ENCODE measurements around the gene CBR3. TPM values are rescaled to one million over a fixed set of nuclear protein-coding genes. Genes with fewer than 3 reads are reported as not detected.

Gene CBR3
- polyA plus RNA-seq, 1 experiment, result 10.2 TPM

GRCh38 chr21:36180963-36181362, 46.1 kb downstream of the CBR3 start:
- Histone ChIP-seq H3K27ac (ENCODE audit: low read depth, low read length) (no peak overlapping the region), H3K9me3 (ENCODE audit: control insufficient read depth, insufficient read depth, low read length) (no peaks in the 10 kb centered on the region), H3K4me3 (ENCODE audit: low read depth, low read length) (no peak overlapping the region), H3K27me3 (ENCODE audit: control insufficient read depth, insufficient read depth, low read length) (no peaks in the 10 kb centered on the region)
- POLR2A ChIA-PET, result no interaction called here
- CTCF ChIA-PET, result no interaction called here
- no peak for TF ChIP-seq CTCF (IDR thresholded peaks at IDR 0.05; ENCODE audit: low read depth, low read length)
- DNase-seq (ENCODE audit: low read depth, low spot score), result no peak

GRCh38 chr21:36183144-36183795, 48.4 kb downstream of the CBR3 start:
- no peak overlapping the region for H3K27ac ChIP-seq (ENCODE audit: low read depth, low read length)
- TF ChIP-seq CTCF (IDR thresholded peaks at IDR 0.05; ENCODE audit: low read depth, low read length), result no peak
- CTCF ChIA-PET, result interaction anchor here (0.6 kb wide), 1 partner anchor 23 kb away, joined by 4 read pairs; no protein-coding TSS in a partner anchor
- no peaks in the 10 kb centered on the region for H3K27me3 ChIP-seq (ENCODE audit: control insufficient read depth, insufficient read depth, low read length)
- no peak for DNase-seq (ENCODE audit: low read depth, low spot score)
- H3K4me3 ChIP-seq (ENCODE audit: low read depth, low read length), result no peak overlapping the region
- POLR2A ChIA-PET, result no interaction called here
- H3K9me3 ChIP-seq (ENCODE audit: control insufficient read depth, insufficient read depth, low read length), result no peaks in the 10 kb centered on the region

- Histone ChIP-seq H3K27ac (ENCODE audit: low read depth, low read length) (no peak overlapping the region), H3K27me3 (ENCODE audit: control insufficient read depth, insufficient read depth, low read length) (no peaks in the 10 kb centered on the region), H3K4me3 (ENCODE audit: low read depth, low read length) (no peak overlapping the region), H3K9me3 (ENCODE audit: control insufficient read depth, insufficient read depth, low read length) (no peaks in the 10 kb centered on the region)
- ChIA-PET POLR2A (no interaction called here), CTCF (no interaction called here)
- no peak for DNase-seq (ENCODE audit: low read depth, low spot score)
- no peak for TF ChIP-seq CTCF (IDR thresholded peaks at IDR 0.05; ENCODE audit: low read depth, low read length)
Observed at GRCh38 chr21:36184545-36184944, 49.7 kb downstream of the CBR3 start.

GRCh38 chr21:36185523-36185922, 50.6 kb downstream of the CBR3 start:
- no peak overlapping the region for H3K27ac ChIP-seq (ENCODE audit: low read depth, low read length)
- H3K9me3 ChIP-seq (ENCODE audit: control insufficient read depth, insufficient read depth, low read length), result no peaks in the 10 kb centered on the region
- POLR2A ChIA-PET, result no interaction called here
- no peaks in the 10 kb centered on the region for H3K27me3 ChIP-seq (ENCODE audit: control insufficient read depth, insufficient read depth, low read length)
- no peak for DNase-seq (ENCODE audit: low read depth, low spot score)
- no peak for TF ChIP-seq CTCF (IDR thresholded peaks at IDR 0.05; ENCODE audit: low read depth, low read length)
- H3K4me3 ChIP-seq (ENCODE audit: low read depth, low read length), result no peak overlapping the region
- CTCF ChIA-PET, result interaction anchor here (0.6 kb wide), 1 partner anchor 127 kb away, joined by 3 read pairs; no protein-coding TSS in a partner anchor

- H3K27me3 ChIP-seq (ENCODE audit: control insufficient read depth, insufficient read depth, low read length), result no peaks in the 10 kb centered on the region
- no peak overlapping the region for H3K27ac ChIP-seq (ENCODE audit: low read depth, low read length)
- no peak for TF ChIP-seq CTCF (IDR thresholded peaks at IDR 0.05; ENCODE audit: low read depth, low read length)
- no peaks in the 10 kb centered on the region for H3K9me3 ChIP-seq (ENCODE audit: control insufficient read depth, insufficient read depth, low read length)
- POLR2A ChIA-PET, result no interaction called here
- no peak overlapping the region for H3K4me3 ChIP-seq (ENCODE audit: low read depth, low read length)
- DNase-seq (ENCODE audit: low read depth, low spot score), result no peak
- CTCF ChIA-PET, result interaction anchor here (0.6 kb wide), 1 partner anchor 127 kb away, joined by 3 read pairs; no protein-coding TSS in a partner anchor
Observed at GRCh38 chr21:36186081-36186480, 51.2 kb downstream of the CBR3 start.

Measured in AG04450 (cell line).